Gastroesophageal sphincter (tissue), 3 donors: ENCODE results near the gene SLC35E1.

Source experiments
- POLR2A ChIP-seq, 2 donors: fragments of 450-650 bp; IDR thresholded peaks; one replicate each; pipeline ENCODE4 v1.6.1; 2017; ENCODE audit warnings: antibody characterized with exemption in 2 of 2, mild to moderate bottlenecking in 2 of 2, moderate library complexity in 1 of 2
- POLR2AphosphoS5 ChIP-seq: sonication (generic); formaldehyde crosslinking; IDR thresholded peaks from one replicate; pipeline ENCODE4 v1.6.1; 2017; ENCODE audit warnings: antibody characterized with exemption
- TF ChIP-seq, protein P1 (sequence below), 4 experiments: fragments of 200-600 bp in 2 of 4; fragments of 450-650 bp in 2 of 4; sonication (generic) in 1 of 4; IDR thresholded peaks; one replicate each; pipeline ENCODE4 v1.5.1; 2017 to 2019; ENCODE audit warnings: antibody characterized with exemption in 4 of 4, mild to moderate bottlenecking in 2 of 4, moderate library complexity in 2 of 4

DNA sequence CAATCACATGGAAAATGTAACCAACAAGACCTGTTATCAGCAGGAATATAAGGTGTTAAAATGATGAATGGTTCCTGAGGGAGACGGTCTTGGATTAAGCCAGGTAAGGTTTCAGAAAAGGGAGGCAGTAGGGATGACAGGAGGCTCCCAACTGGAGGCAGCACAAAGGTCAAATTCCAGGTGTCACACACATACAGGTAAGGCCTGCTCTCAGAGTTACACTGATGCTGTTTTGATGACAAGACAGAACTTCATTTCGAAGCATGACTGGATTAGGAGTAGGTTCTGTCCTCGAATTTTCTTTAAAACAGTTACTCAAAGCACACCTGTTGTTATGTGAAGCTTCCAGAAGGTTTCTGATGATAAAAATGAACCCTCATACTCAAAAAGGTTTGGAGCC lies 48.4 kb upstream of the SLC35E1 start:
- TF ChIP-seq, protein P1, sequence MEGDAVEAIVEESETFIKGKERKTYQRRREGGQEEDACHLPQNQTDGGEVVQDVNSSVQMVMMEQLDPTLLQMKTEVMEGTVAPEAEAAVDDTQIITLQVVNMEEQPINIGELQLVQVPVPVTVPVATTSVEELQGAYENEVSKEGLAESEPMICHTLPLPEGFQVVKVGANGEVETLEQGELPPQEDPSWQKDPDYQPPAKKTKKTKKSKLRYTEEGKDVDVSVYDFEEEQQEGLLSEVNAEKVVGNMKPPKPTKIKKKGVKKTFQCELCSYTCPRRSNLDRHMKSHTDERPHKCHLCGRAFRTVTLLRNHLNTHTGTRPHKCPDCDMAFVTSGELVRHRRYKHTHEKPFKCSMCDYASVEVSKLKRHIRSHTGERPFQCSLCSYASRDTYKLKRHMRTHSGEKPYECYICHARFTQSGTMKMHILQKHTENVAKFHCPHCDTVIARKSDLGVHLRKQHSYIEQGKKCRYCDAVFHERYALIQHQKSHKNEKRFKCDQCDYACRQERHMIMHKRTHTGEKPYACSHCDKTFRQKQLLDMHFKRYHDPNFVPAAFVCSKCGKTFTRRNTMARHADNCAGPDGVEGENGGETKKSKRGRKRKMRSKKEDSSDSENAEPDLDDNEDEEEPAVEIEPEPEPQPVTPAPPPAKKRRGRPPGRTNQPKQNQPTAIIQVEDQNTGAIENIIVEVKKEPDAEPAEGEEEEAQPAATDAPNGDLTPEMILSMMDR (IDR thresholded peaks at IDR 0.05), result no peak
- TF ChIP-seq POLR2AphosphoS5 (no peak), POLR2A (IDR thresholded peaks at IDR 0.05) (no peak)
